Stimulated activated CD4-positive, alpha-beta T cell treated with anti-CD3 and anti-CD28 coated beads, Interleukin-1b, Interleukin-23, amount 100 ng/mL, for 48 hours (primary cell): ENCODE measurements around the gene LAMA3.

Source experiments
- DNase-seq: peaks from one replicate; pipeline ENCODE4 v3.0.0-alpha.2; 2020

Gene LAMA3

DNA sequence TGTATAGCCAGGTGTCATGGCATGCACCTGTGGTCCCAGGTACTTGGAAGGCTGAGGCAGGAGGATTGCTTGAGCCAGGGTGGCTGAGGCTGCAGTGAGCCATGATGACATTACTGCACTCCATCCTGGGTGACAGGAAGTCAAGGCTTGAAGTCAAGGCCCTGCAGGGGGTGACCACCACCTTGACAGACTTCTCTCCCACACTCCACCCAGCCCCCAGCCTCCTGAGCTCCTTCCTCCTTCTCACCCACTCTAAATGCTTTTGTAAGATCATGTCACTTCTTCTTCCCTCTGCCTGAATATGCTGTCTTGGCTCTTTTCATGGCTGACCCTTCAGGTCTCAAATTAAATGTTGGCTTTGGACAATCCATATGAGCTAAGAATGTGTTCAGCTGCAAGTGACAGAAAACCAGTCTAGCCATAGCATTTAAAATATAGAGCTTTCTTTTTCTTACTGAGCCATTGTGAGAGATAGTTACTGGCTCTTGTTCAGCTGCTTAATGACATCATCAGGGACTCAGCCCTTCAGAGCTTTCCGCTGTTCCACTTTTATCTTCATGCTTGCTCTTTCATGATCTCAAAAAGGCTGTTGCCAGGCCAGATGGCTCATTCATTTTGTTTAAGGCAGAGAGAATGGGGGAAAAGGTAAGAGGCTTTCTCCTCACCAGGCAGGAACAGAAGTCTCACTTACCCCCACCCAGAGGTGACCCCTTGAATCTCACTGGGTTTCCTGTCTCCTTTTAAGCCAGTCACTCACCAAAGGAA lies 288.6 kb downstream of the LAMA3 start:
- DNase-seq = no peak

DNA sequence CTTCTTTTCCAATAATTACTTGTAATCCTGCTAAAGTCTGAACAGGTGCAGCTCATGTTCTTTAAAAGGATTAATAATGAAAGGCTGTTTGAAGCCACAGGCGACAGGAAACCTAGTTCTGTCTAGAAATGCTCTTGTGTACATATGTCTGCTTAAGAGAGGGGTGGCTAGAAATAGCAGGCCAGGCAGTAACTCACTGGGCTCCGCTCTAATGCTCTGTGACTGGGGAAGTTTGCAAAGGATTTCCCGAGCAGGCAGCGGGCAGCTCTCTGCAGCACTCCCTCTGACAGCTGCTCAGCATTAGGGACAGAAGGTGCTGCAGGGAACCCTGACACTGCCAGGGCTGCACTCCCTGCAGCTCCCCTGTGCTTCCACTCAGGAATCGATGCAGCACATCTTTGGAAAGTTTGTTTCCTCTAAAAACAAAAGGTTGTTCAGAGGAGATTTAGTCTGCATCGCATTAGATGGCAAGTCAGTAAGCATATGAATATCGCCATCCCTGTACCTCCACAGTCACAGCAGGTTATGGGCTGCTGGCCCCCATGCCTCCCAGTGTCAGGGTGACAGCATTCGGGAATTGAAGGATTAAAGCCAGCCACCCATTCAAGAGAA lies 292.2 kb downstream of the LAMA3 start:
- no peak for DNase-seq

DNA sequence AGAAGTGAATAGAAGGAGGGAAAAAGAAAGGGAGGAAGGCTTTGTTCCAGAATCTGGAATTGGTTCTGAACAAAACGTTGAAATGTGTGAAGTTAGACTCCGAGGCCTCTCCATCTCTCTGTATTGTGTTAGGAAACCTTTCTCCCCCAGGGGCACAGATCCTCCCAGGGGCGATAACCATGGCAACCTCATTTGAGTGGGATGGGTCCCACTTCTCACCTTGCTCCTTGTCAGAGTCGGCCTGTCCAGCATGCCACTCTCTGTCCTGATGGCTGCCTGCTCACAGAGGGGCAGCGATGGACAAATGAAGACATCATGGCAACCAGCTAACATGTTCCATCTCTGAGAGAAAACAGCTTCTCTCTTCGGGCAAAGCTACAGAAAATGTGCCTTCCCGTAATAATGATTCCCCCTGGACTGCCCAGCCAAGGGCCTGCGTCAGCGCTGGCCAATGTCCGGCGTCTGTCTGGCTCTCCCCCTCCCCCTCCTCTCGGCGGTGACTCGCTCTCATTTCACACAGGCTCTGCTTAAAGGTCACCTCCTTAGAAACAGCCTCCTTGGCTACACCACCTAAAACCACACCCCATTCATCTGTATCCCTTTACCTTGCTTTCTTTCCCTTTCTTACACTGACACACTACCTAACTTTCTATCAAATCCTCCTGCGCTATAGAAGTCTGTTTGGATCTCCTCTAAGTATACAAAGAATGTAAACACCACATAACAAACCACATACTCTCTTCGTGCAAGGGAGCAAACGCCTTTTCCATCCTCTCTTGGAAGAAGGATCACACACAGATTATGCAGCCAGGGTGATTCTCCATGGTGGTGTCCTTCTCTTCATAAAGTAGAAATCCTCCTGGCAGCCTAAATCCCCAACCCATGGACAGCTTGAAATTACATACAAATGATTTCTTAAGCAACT lies 293.2 kb downstream of the LAMA3 start:
- DNase-seq = no peak

DNA sequence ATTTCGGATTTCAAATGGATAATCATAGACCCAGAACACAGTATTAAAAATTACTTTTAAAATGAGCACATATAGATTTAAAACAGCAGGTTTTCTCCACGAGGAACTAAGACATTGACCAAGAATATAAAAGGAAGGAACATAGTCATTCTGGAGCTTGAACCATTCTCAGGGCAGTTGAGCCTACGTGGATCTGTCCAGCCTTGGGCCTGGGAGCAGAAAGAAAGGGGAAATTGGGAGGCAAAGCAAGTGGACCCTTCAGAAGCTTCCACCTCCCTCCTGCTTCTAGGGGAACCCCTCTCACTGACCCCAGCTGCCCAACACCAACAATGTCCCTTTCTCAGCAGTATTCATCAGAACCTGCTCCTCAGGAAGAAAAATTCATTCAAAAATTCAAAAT lies 293.9 kb downstream of the LAMA3 start:
- no peak for DNase-seq

DNA sequence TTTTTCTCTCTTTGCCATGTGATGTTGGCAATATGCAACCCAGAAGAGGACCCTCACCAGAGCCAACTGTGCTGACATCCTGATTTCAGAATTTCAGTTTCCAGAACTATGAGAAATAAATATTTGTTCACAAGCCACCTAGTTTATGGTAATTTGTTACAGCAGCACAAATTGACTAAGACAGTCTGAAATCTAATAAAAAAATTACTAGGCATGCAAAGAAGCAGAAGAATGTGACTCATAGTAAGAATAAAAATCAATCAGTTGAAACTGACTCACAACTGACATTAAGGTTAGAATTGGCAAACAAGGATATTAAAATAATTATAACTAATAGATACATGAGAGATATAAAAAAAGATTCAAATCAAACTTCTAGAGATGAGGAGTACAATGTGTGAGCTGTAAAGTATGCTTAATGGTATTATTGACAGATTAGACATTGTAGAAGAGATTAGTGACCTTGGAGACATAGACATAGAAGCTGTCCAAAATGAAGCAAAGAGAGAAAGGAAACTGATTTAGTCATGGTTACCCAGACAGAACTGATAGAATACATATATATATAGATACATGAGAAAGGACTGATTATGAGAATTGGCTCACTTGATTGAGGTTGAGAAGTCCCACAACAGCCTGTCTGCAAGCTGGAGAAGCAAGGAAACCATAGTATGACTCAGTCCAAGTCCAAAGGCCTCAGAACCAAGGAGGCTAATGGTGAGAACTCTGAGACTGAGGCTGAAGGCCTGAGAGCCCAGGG lies 297.5 kb downstream of the LAMA3 start:
- peak; percentile 31 for DNase-seq

DNA sequence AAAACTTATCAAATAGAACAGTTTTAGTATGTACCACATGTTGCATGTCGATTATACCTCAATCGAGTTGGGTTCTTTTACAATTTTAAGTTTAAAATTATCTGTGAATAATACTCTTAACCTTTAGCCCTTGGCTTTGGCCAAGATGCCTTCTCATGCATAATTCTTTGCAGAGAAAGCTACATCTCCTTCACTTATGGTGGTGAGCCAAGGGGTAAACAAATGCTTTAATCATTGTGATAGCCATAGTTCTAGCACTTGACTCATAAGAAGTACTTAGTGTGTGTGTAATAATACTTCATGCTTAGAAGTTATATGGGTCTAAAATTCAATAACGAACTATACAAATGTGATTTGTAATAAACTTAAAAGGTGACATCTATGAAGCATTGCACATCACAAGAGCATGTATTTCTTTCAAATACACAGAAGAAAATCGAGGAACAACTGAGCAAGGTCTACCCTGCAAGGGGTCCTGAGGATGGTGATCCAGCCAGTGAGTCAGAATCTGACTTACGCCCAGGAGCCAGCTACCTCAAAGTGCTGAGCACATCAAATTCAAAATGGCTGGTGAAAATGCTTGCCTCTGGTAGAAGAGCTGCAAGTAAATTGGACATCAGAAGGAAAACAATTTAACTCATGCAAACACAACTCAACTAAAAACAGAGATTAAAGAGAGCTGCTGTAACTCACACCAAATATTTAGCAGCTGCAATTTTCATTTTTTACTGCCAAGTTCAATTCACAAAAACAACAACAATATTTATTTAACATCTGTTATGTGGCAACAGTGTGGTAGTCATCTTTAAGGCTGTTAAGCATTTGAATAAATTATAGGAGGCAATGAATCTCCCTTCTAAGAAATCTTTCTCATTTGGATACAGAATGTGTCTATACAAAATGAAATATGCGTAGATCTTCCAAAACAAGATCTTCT lies 301.5 kb downstream of the LAMA3 start:
- DNase-seq = no peak

DNA sequence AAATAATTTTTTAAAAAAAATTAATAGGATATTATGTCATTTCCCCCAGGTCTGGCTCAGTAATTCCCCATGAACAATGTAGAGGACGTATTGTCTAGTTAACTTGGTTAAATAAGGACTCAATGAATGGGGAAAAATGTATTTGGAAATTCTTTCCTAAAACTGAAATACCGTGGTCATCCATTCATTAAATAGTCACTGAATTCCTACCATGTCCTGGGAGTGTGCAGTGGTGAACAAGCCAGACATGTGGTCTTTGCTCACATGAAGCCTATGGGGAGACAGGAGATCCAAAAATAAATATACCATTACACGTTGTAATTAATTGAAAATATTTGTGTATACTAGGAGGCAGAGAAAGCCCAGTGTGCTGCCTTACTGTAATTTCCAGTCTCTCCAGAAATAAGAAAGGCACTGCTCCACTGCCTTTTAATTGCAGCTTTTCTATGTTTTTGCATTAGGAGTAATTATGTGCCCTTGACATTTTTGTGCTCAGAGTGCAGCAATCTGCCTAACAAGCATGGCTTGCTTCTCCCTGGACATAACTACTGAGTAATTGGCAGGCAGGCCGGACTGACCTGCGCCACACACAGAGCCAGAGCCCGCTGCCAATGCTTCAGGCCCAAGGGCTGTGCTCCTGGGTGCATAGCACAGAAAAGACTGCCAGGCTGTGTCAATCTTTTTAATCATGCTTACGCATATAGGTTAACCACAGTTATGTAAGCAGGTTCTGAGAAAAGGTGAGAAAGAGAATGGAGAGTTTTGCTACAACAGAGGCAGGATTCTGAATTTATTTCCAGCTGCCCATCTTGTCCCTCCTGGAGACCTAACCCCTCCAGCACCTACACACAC lies 303.1 kb downstream of the LAMA3 start:
- no peak for DNase-seq

DNA sequence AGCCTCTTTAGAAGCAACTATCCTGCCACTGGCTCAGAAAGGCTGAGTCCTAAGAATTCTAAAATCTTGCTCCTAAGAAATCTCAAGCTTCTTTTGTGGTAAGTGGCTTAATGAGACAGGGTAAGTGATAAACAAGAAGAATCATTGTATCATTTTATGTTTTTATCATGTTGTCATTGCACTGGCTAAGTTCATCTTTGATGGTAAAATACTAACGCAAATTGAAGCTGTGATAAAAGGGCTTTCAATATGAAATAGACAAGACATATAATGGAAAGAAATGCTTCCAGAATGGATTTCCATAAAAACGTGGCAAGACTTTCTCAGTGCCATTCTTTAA lies 303.7 kb downstream of the LAMA3 start:
- no peak for DNase-seq

DNA sequence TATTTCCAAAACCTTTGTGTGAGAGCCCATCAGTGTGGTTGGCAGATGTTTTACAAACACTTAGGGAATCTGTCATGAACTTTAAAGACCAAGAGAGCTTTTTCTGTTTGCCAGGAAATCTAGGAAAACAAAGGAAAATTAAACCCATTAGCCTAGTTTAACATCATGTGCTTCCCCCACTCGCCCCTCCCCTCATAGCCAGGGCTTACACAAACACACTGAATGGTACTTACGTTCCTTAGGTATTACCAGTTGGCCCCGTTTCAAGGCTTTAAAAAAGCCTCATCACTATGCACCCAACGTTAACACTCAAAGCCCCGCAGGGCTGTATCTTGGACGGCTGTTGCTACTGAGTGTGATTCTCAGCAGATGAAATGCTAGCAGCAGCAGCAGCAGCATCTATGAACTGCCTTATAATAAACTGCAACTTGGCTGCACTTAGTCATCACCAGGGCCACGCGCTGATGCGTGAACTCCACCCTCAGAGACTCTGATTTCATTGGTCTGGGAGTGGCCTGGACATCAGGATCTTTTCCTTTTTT lies 305.2 kb downstream of the LAMA3 start:
- DNase-seq = no peak

DNA sequence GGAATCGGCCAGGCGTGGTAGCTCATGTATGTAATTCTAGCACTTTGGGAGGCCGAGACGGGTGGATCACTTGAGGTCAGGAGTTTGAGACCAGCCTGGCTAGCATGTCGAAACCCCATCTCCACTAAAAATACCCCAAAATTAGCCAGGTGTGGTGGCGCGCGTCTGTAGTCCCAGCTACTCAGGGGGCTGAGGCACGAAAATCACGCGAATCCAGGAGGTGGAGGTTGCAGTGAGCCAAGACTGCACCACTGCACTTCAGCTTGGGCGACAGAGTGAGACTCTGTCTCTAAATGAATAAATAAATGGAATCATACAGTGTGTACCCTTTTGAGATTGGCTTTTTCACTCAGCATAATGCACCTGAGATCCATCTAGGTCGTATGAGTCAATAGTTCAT lies 305.9 kb downstream of the LAMA3 start:
- DNase-seq = no peak

DNA sequence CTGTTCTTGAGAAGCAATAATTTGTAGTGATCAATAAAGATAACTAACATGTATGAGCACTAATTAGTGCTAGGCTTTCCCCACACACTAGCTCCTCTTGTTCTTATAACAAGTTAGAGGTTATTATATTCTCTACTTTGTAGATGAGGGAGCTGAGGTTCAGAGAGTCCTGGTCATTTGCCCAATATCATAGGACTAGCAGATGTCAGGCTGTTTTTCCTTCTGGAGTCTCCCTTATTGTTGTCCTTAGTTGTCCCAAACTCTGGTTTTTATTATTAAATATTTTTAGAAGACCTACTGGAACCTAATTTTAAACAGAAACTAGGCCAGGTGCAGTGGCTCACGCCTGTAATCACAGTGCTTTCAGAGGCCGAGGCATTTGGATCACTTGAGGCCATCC lies 308.8 kb downstream of the LAMA3 start:
- DNase-seq = no peak

DNA sequence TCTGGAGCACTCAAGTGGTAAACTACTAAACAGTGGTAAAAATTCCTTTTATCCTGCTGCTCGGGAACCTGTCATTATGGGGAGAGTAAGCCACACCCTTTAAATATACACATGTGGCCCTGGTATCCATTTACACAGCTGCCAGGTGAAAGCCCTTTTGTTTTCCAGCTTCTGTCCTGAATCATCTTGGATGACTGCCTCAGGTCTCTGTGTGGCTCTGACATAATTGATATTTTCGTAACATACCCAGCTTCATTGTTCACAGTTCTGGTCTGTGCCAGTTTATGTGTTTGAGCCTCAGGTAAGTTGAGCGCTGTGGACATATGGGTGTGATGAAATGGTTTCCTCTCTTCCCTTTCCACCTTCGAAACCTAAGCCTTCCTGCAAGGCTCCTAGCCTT lies 309.6 kb downstream of the LAMA3 start:
- no peak for DNase-seq

DNA sequence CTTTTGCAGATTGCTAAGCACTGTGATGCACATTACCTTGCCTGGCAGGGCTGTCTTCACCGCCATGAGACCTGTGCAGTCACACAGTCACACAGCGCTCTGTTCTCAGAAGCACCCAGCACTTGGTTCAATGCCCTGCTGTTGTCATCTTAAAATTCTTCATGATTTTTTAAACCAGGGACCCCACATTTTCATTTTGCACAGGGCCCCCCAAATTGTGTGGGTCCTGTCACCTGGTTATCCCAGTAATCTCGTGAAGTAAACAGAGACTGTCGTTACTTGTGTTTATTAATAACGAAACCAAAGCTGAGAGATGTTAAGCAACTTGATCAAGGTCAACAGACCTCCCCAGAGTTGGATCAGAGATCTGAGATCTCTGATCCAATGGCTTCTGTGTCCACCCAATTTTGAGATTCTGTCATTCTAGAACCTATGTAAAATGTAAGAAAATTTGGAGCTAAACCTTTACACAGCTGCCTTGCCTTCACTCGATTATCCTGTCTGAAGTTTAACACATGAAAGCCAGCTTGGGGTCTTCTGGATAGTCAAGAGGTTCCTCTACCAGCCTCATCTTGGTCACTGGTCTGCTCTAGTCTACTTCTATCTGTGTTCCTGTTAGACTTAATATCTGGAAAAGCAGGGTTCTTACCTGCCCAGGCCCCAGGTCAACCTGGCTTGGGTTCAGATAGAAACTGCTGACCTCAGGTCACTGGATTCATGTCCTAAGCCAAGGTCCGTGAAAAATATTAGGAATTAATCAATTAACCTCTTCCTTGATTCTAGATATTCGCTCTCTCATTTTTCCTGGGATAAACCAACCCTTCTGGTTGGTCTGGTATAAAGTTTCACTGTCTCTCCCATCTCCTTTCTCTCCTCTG lies 311.6 kb downstream of the LAMA3 start:
- DNase-seq = no peak

DNA sequence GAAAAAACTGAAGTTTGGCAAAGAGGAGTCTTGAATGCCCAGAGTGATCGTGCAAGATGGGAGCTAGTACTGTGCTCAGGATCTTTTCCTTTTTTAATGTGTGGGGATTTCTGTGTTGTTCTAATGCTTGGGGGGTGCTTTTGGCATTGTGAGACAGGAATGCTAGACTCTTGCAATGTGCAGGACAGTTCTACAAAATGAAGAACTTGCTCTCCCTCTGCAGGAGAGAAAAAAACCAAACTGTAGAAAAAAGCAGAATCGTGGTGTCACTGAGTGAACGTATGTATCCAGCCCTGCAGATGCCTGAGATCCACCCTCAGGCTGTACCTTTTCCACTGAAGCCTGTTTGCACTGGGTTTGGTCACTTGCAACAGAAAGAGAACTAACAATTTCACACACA lies 313.2 kb downstream of the LAMA3 start:
- DNase-seq = no peak

DNA sequence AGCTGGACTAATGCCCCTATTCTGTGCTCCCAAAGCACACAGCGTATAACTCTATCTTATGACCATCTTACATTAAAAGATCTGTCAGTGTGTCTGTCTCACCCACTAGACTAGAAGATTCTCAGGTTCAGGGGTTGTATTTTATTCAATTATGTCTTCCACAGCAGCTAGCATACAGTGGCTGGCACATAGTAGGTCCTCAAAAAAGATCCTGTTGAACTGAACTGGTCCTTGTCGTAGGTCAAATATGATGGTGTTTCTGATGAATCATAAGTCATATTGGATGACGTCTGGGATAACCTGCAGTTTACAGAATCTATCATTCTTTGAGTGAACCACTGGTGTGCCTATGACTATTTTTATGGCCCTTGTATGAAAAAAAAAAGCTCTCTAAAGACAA lies 314.0 kb downstream of the LAMA3 start:
- DNase-seq = no peak

DNA sequence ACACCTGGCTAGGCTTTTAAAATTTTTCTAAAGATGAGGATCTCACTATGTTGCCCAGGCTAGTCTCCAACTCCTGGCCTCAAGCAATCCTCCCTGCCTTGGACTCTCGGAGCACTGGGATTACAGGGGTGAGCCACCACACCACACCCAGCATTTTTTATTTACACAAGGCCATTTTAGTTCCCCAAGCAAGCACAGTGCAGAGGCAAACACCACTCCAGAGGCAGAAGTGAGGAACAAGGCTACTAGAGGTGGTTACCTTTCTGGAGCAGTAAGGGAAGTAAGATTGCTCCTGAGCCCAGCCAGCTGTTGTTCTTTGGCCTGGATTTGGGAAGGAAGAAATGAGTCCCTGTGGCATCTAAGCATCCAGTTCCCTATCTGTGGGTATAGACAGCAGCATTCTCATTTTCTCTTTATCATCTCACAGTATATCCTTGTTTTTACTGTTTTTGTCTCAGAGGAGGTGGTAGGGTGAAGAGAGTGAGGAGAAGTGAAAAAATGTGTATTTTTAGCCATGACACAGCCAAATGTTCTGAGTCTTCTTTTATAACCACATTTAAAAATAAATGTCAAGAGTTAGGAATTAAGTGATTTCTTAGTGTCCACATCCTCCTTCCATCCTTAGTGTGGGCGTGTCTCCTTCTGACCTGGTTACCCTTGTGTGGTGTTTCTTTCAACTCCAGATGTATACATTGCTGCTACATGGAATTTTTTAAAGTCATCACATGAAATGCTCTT lies 314.8 kb downstream of the LAMA3 start:
- DNase-seq = no peak
